HCT116 (cell line): ENCODE measurements around the gene TMEM121. TPM values are rescaled to one million over a fixed set of nuclear protein-coding genes. Genes with fewer than 3 reads are reported as not detected.

Source experiments
- ATAC-seq: fragments of 200-7000 bp; cut with Tn5 transposase; 2 replicates; pipeline ENCODE4 v1.9.1; 2020; ENCODE audit warnings: mild to moderate bottlenecking, moderate library complexity
- BruUV-seq: library from RNA; stranded (reverse); fragments of 400-500 nt; replicated peaks from 2 replicates; lab custom pipeline; 2021; lab: Mats Ljungman, UMichigan
- CTCF ChIA-PET: fragments of 300-600 bp; sonication (Branson Sonifier 250); formaldehyde crosslinking; loops from one replicate; lab custom pipeline; 2021; ENCODE audit warnings: antibody characterized with exemption; lab: Charles Lee
- POLR2A ChIA-PET: fragments of 300-600, 350-600 bp; sonication (Branson Sonifier 250); formaldehyde crosslinking; loops from one replicate; lab custom pipeline; 2021; ENCODE audit warnings: antibody characterized with exemption; lab: Charles Lee
- RAD21 ChIA-PET, 2 experiments: fragments of 300-600 bp; sonication (Branson Sonifier 250); formaldehyde crosslinking; loops; one replicate each; lab custom pipeline; 2023; ENCODE audit warnings: low total read pairs in 2 of 2; ENCODE audit not compliant: uncharacterized antibody in 2 of 2, unreplicated experiment in 2 of 2, low non-redundant PET in 1 of 2; lab: Charles Lee
- DNase-seq: peaks from one replicate; pipeline ENCODE4 v3.0.0-alpha.2; 2010; ENCODE audit warnings: low read depth, low spot score
- H2AFZ ChIP-seq: fragments of 200-600 bp; shearing (Covaris generic), sonication (generic); 2 replicates; pipeline ENCODE4 v1.6.1; 2017; ENCODE audit warnings: low read depth, mixed run types, mixed read lengths, antibody characterized with exemption, low read length; ENCODE audit not compliant: poor library complexity, severe bottlenecking
- H3K27ac ChIP-seq: 2 replicates; pipeline ENCODE4 v1.5.1; 2012; ENCODE audit warnings: low read depth, low read length
- H3K27me3 ChIP-seq: fragments of 200-600 bp; sonication (generic); 2 replicates; pipeline ENCODE4 v1.6.1; 2016; ENCODE audit warnings: mixed run types, low read length, mixed read lengths; ENCODE audit not compliant: insufficient read depth
- H3K36me3 ChIP-seq, 2 experiments: fragments of 200-500 bp in 1 of 2; fragments of 200-600 bp in 1 of 2; sonication (Bioruptor generic) in 1 of 2; sonication (generic) in 1 of 2; 2 replicates each; pipeline versions ENCODE4 v1.5.1 to v1.6.1; 2014 to 2016; ENCODE audit warnings: low read length in 2 of 2, inconsistent platforms in 1 of 2, mixed read lengths in 1 of 2, mixed run types in 1 of 2; ENCODE audit not compliant: insufficient read depth in 2 of 2, control insufficient read depth in 1 of 2
- H3K4me1 ChIP-seq, 2 experiments: fragments of 200-600 bp in 1 of 2; sonication (generic) in 1 of 2; 2 replicates each; pipeline versions ENCODE4 v1.5.1 to v1.6.1; 2012 to 2017; ENCODE audit warnings: low read length in 2 of 2, inconsistent platforms in 1 of 2, mild to moderate bottlenecking in 1 of 2, mixed read lengths in 1 of 2, mixed run types in 1 of 2, moderate library complexity in 1 of 2; ENCODE audit not compliant: insufficient read depth in 2 of 2, control insufficient read depth in 1 of 2
- H3K4me2 ChIP-seq: fragments of 200-600 bp; sonication (generic); 2 replicates; pipeline ENCODE4 v1.6.1; 2017; ENCODE audit warnings: mixed run types, low read length, mixed read lengths
- H3K4me3 ChIP-seq, 2 experiments: fragments of 200-600 bp in 1 of 2; sonication (generic) in 1 of 2; replicated peaks in 1 of 2; 2 replicates each; pipeline ENCODE4 v1.5.1; 2011 to 2016; ENCODE audit warnings: low read length in 2 of 2, control low read depth in 1 of 2, low read depth in 1 of 2, mild to moderate bottlenecking in 1 of 2, mixed read lengths in 1 of 2, mixed run types in 1 of 2
- H3K79me2 ChIP-seq: fragments of 200-600 bp; sonication (generic); 2 replicates; pipeline ENCODE4 v1.6.1; 2017; ENCODE audit warnings: mild to moderate bottlenecking, mixed run types, low read length, moderate library complexity, mixed read lengths; ENCODE audit not compliant: insufficient read depth
- H3K9ac ChIP-seq: fragments of 200-600 bp; sonication (generic); 2 replicates; pipeline ENCODE4 v1.6.1; 2016; ENCODE audit warnings: low read length, mixed read lengths
- H3K9me2 ChIP-seq: fragments of 200-600 bp; sonication (generic), shearing (Covaris generic); 2 replicates; pipeline ENCODE4 v1.6.1; 2017; ENCODE audit warnings: mixed run types, mild to moderate bottlenecking, moderate library complexity; ENCODE audit not compliant: insufficient read depth
- H3K9me3 ChIP-seq, 2 experiments: fragments of 200-500 bp in 1 of 2; fragments of 200-600 bp in 1 of 2; sonication (Bioruptor generic) in 1 of 2; sonication (generic) in 1 of 2; 2 replicates each; pipeline ENCODE4 v1.6.1; 2014 to 2017; ENCODE audit warnings: low read length in 2 of 2, mixed read lengths in 2 of 2, inconsistent platforms in 1 of 2, low read depth in 1 of 2, mild to moderate bottlenecking in 1 of 2, mixed run types in 1 of 2, moderate library complexity in 1 of 2; ENCODE audit not compliant: control insufficient read depth in 1 of 2, insufficient read depth in 1 of 2
- H4K20me1 ChIP-seq: fragments of 200-600 bp; sonication (generic), shearing (Covaris generic); 2 replicates; pipeline ENCODE4 v1.6.1; 2017; ENCODE audit warnings: mixed run types, mild to moderate bottlenecking, moderate library complexity; ENCODE audit not compliant: insufficient read depth
- CBX3 ChIP-seq: IDR thresholded peaks from 2 replicates; pipeline ENCODE4 v1.6.1; 2012; ENCODE audit warnings: low read depth
- CTCF ChIP-seq, 3 experiments: fragments of 200-600 bp in 1 of 3; sonication (generic) in 1 of 3; IDR thresholded peaks in 2 of 3; conservative IDR thresholded peaks in 1 of 3; 2 replicates each; pipeline ENCODE4 v1.5.1; 2012 to 2017; ENCODE audit warnings: low read depth in 2 of 3, low read length in 2 of 3, antibody characterized with exemption in 1 of 3, borderline replicate concordance in 1 of 3, control low read depth in 1 of 3, mild to moderate bottlenecking in 1 of 3, mixed read lengths in 1 of 3, mixed run types in 1 of 3, moderate library complexity in 1 of 3; ENCODE audit not compliant: insufficient read depth in 1 of 3
- FOSL1 ChIP-seq: IDR thresholded peaks from 2 replicates; pipeline ENCODE4 v1.6.1; 2012; ENCODE audit warnings: low read depth
- JUND ChIP-seq: IDR thresholded peaks from 2 replicates; pipeline ENCODE4 v1.6.1; 2012
- MAX ChIP-seq: IDR thresholded peaks from 2 replicates; pipeline ENCODE4 v1.6.1; 2012
- POLR2A ChIP-seq: IDR thresholded peaks from 2 replicates; pipeline ENCODE4 v1.7.0; 2011; ENCODE audit warnings: borderline replicate concordance; ENCODE audit not compliant: insufficient read depth, insufficient read length; ENCODE audit errors: extremely low read depth
- POLR2AphosphoS5 ChIP-seq: IDR thresholded peaks from 2 replicates; pipeline ENCODE4 v1.6.1; 2011; ENCODE audit warnings: mild to moderate bottlenecking, low read depth, low read length, moderate library complexity
- SIN3A ChIP-seq: IDR thresholded peaks from 2 replicates; pipeline ENCODE4 v1.6.1; 2012; ENCODE audit warnings: low read depth
- TCF7L2 ChIP-seq: IDR thresholded peaks from 2 replicates; pipeline ENCODE4 v1.7.0; 2011; ENCODE audit warnings: borderline replicate concordance, inconsistent platforms; ENCODE audit not compliant: insufficient read depth, insufficient read length; ENCODE audit errors: extremely low read depth
- YY1 ChIP-seq: IDR thresholded peaks from 2 replicates; pipeline ENCODE4 v1.6.1; 2011; ENCODE audit warnings: low read length, low read depth, moderate library complexity, mild to moderate bottlenecking; ENCODE audit not compliant: insufficient replicate concordance; ENCODE audit errors: extremely low read depth
- ZFX ChIP-seq: fragments of 450-650 bp; IDR thresholded peaks from 2 replicates; pipeline ENCODE4 v1.6.1; 2017
- ZNF274 ChIP-seq: fragments of 200-500 bp; sonication (Bioruptor generic); IDR thresholded peaks from 2 replicates; pipeline ENCODE4 v1.6.1; 2014; ENCODE audit warnings: mild to moderate bottlenecking, low read depth, low read length, inconsistent platforms
- intact Hi-C: fragments of 100-400 bp; cut with micrococcal nuclease; formaldehyde crosslinking; loops from 2 replicates; pipeline ENCODE4 v1.10.0; 2022
- total RNA-seq: library from RNA; stranded (reverse); gene quantifications from one replicate; pipeline ENCODE4 v1.2.1, GENCODE V29; 2021; ENCODE audit not compliant: unreplicated experiment
- TF ChIP-seq, protein P1 (sequence below): IDR thresholded peaks from 2 replicates; pipeline ENCODE4 v1.6.1; 2012
- TF ChIP-seq, protein P2 (sequence below): IDR thresholded peaks from 2 replicates; pipeline ENCODE4 v1.6.1; 2011; ENCODE audit warnings: mild to moderate bottlenecking, low read length, moderate library complexity; ENCODE audit not compliant: insufficient replicate concordance; ENCODE audit errors: extremely low read depth

Gene TMEM121
- total RNA-seq, 1 experiment from 2014 or later: 5.5 TPM

DNA sequence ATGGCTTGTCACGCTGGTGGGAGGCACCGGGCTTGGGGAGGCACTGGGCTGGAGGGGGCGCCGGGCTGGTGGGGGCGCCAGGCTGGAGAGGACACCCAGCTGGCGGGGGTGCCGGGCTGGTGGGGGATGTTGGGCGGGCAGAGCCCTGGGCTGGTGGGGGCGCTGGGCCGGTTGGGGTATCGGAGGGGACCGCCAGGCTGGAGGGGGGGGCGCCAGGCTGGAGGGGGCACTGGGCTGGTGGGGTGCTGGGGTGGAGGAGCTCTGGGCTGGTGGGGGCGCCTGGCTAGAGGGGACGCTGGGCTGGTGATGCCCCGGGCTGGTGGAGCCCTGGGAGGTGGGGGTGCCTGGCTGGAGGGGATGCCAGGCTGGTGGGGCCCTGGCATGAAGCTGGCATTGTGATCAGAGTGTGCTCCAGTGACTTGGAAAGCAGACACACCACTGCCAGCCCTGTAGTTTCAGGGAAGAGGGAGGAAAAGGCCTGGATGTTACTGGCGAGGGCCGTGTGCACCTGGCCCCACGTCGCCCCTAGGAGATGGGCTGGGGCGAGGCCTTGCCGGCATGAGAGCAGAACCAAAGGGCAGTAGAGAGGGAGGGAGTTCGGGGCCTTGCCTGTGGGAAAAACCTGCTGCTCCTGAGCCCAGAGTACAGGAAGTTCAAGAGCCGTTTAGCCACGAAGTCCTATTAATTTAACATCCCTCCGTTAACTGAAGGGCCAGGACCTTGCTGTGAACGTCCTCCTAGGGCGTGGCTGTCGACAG lies 22.3 kb upstream of the TMEM121 start:
- no peak overlapping the region for H3K4me2 ChIP-seq
- ATAC-seq: no peak
- H3K9me3 ChIP-seq: no peaks in the 10 kb centered on the region
- no TSS peak for BruUV-seq
- no peak overlapping the region for H3K27ac ChIP-seq
- H2AFZ ChIP-seq: no peak overlapping the region
- ChIA-PET POLR2A (no interaction called here), CTCF (no interaction called here), RAD21 (no interaction called here)
- no peak for TF ChIP-seq CTCF (IDR thresholded peaks at IDR 0.05 in 2 of 3, conservative IDR thresholded peaks at IDR 0.05 in 1 of 3; ENCODE audit: borderline replicate concordance in 1 of 3, insufficient read depth in 1 of 3, low read depth in 2 of 3, low read length in 2 of 3)
- TF ChIP-seq, protein P1, sequence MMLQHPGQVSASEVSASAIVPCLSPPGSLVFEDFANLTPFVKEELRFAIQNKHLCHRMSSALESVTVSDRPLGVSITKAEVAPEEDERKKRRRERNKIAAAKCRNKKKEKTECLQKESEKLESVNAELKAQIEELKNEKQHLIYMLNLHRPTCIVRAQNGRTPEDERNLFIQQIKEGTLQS: no peak
- no peak for TF ChIP-seq ZFX
- TF ChIP-seq FOSL1: no peak
- no peak for TF ChIP-seq POLR2AphosphoS5
- TF ChIP-seq POLR2A: no peak
- TF ChIP-seq TCF7L2: no peak
- TF ChIP-seq SIN3A: no peak
- no peak for TF ChIP-seq JUND
- TF ChIP-seq CBX3: no peak
- TF ChIP-seq YY1: no peak
- TF ChIP-seq ZNF274: no peak
- TF ChIP-seq MAX: no peak
- TF ChIP-seq, protein P2, sequence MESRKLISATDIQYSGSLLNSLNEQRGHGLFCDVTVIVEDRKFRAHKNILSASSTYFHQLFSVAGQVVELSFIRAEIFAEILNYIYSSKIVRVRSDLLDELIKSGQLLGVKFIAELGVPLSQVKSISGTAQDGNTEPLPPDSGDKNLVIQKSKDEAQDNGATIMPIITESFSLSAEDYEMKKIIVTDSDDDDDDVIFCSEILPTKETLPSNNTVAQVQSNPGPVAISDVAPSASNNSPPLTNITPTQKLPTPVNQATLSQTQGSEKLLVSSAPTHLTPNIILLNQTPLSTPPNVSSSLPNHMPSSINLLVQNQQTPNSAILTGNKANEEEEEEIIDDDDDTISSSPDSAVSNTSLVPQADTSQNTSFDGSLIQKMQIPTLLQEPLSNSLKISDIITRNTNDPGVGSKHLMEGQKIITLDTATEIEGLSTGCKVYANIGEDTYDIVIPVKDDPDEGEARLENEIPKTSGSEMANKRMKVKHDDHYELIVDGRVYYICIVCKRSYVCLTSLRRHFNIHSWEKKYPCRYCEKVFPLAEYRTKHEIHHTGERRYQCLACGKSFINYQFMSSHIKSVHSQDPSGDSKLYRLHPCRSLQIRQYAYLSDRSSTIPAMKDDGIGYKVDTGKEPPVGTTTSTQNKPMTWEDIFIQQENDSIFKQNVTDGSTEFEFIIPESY: no peak
- H3K27me3 ChIP-seq: no peaks in the 10 kb centered on the region
- no peak for DNase-seq
- no peaks in the 10 kb centered on the region for H3K36me3 ChIP-seq
- intact Hi-C loops: no loop called here
- no peaks in the 10 kb centered on the region for H3K79me2 ChIP-seq
- no peaks in the 10 kb centered on the region for H4K20me1 ChIP-seq
- H3K4me1 ChIP-seq: no peaks in the 10 kb centered on the region
- no peak overlapping the region for H3K4me3 ChIP-seq
- no peak overlapping the region for H3K9ac ChIP-seq
- no peaks in the 10 kb centered on the region for H3K9me2 ChIP-seq
